Fibroblast of skin of back (primary cell): ENCODE data around the gene LONRF2.
A peak's percentile ranks its signal among the peaks of the same experiment; 100 is the strongest.

Experiments used
- DNase-seq: peaks from one replicate; pipeline ENCODE4 v3.0.0-alpha.2; 2013

The LONRF2 gene

GRCh38 chr2:100301881-100302584 is 20.3 kb downstream of the LONRF2 start:
- DNase-seq, result no peak

GRCh38 chr2:100299548-100299947 is 22.8 kb downstream of the LONRF2 start:
- no peak for DNase-seq

- DNase-seq, result no peak
Observed at GRCh38 chr2:100297511-100297910, 24.8 kb downstream of the LONRF2 start.

GRCh38 chr2:100294162-100294497 is 28.2 kb downstream of the LONRF2 start:
- DNase-seq, result no peak

GRCh38 chr2:100293341-100294161 is 28.8 kb downstream of the LONRF2 start:
- DNase-seq, result no peak

- peak; percentile 69 for DNase-seq
Observed at GRCh38 chr2:100292022-100292580, 30.2 kb downstream of the LONRF2 start.

- DNase-seq, result peak; percentile 87
Observed at GRCh38 chr2:100291152-100291970, 30.9 kb downstream of the LONRF2 start.

- no peak for DNase-seq
Observed at GRCh38 chr2:100290718-100291151, 31.6 kb downstream of the LONRF2 start.

- DNase-seq, result no peak
Observed at GRCh38 chr2:100289020-100289419, 33.3 kb downstream of the LONRF2 start.

- DNase-seq, result no peak
Observed at GRCh38 chr2:100286318-100286717, 36.0 kb downstream of the LONRF2 start.

- peak; percentile 26 for DNase-seq
Observed at GRCh38 chr2:100285691-100286090, 36.6 kb downstream of the LONRF2 start.

- DNase-seq, result no peak
Observed at GRCh38 chr2:100285011-100285410, 37.3 kb downstream of the LONRF2 start.

GRCh38 chr2:100283724-100284501 is 38.4 kb downstream of the LONRF2 start:
- DNase-seq, result no peak

GRCh38 chr2:100281521-100282438 is 40.5 kb downstream of the LONRF2 start:
- no peak for DNase-seq

- DNase-seq, result no peak
Observed at GRCh38 chr2:100279586-100280534, 42.4 kb downstream of the LONRF2 start.

- no peak for DNase-seq
Observed at GRCh38 chr2:100278986-100279385, 43.3 kb downstream of the LONRF2 start.

GRCh38 chr2:100278501-100278900 is 43.8 kb downstream of the LONRF2 start:
- no peak for DNase-seq

- no peak for DNase-seq
Observed at GRCh38 chr2:100277540-100278207, 44.6 kb downstream of the LONRF2 start.

GRCh38 chr2:100276716-100277115 is 45.6 kb downstream of the LONRF2 start:
- no peak for DNase-seq
